Glomerular visceral epithelial cell (primary cell): ENCODE measurements around the gene ACVR1B.

Experiments used
- DNase-seq: peaks from one replicate; pipeline ENCODE4 v3.0.0-alpha.2; 2016; ENCODE audit errors: extremely low spot score

Gene ACVR1B

GRCh38 chr12:51917041-51917590 is 34.4 kb upstream of the ACVR1B start:
- DNase-seq, result no peak

GRCh38 chr12:51917746-51918453 is 33.6 kb upstream of the ACVR1B start:
- DNase-seq, result no peak

GRCh38 chr12:51920046-51920445 is 31.5 kb upstream of the ACVR1B start:
- no peak for DNase-seq

- DNase-seq, result no peak
Observed at GRCh38 chr12:51921017-51921725, 30.3 kb upstream of the ACVR1B start.

GRCh38 chr12:51922146-51922545 is 29.4 kb upstream of the ACVR1B start:
- no peak for DNase-seq

GRCh38 chr12:51922762-51923505 is 28.6 kb upstream of the ACVR1B start:
- peak; percentile 38 for DNase-seq

- peak; percentile 9 for DNase-seq
Observed at GRCh38 chr12:51923506-51924365, 27.8 kb upstream of the ACVR1B start.

GRCh38 chr12:51924551-51925319 is 26.8 kb upstream of the ACVR1B start:
- no peak for DNase-seq

- no peak for DNase-seq
Observed at GRCh38 chr12:51925346-51926063, 26.0 kb upstream of the ACVR1B start.

GRCh38 chr12:51926064-51926632 is 25.4 kb upstream of the ACVR1B start:
- no peak for DNase-seq

- DNase-seq, result peak; percentile 21
Observed at GRCh38 chr12:51926718-51927117, 24.8 kb upstream of the ACVR1B start.

- no peak for DNase-seq
Observed at GRCh38 chr12:51932218-51933076, 19.1 kb upstream of the ACVR1B start.

GRCh38 chr12:51934080-51934479 is 17.4 kb upstream of the ACVR1B start:
- no peak for DNase-seq

GRCh38 chr12:51937926-51938325 is 13.6 kb upstream of the ACVR1B start:
- DNase-seq, result no peak

GRCh38 chr12:51938726-51939125 is 12.8 kb upstream of the ACVR1B start:
- no peak for DNase-seq

GRCh38 chr12:51941011-51941581 is 10.4 kb upstream of the ACVR1B start:
- no peak for DNase-seq

- DNase-seq, result no peak
Observed at GRCh38 chr12:51941604-51942003, 9.9 kb upstream of the ACVR1B start.

- DNase-seq, result no peak
Observed at GRCh38 chr12:51942056-51942455, 9.4 kb upstream of the ACVR1B start.
